Thyroid gland (tissue), 4 donors: ENCODE measurements around the gene AAK1. TPM values are rescaled to one million over a fixed set of nuclear protein-coding genes. Genes with fewer than 3 reads are reported as not detected.
A peak's percentile ranks its signal among the peaks of the same experiment; 100 is the strongest.

ENCODE experiments used
- DNase-seq, 2 donors: peaks; one replicate each; pipeline ENCODE4 v3.0.0-alpha.2; 2019
- H3K27ac ChIP-seq, 3 donors: fragments of 200-600 bp; sonication (generic); 1 replicate in 2 of 3; 2 replicates in 1 of 3; pipeline ENCODE4 v1.5.1; 2016 to 2019; ENCODE audit warnings: mild to moderate bottlenecking in 1 of 3, moderate library complexity in 1 of 3
- H3K27me3 ChIP-seq: fragments of 200-600 bp; sonication (generic); one replicate; pipeline ENCODE4 v1.5.1; 2019
- H3K36me3 ChIP-seq, 2 donors: fragments of 200-600 bp; sonication (generic); one replicate each; pipeline ENCODE4 v1.5.1; 2016 to 2019
- H3K4me1 ChIP-seq, 2 donors: fragments of 200-600 bp; sonication (generic); one replicate each; pipeline ENCODE4 v1.5.1; 2017 to 2019
- H3K4me3 ChIP-seq, 3 donors: fragments of 200-600 bp; sonication (generic); replicated peaks in 1 of 3; 1 replicate in 2 of 3; 2 replicates in 1 of 3; pipeline ENCODE4 v1.5.1; 2016; ENCODE audit warnings: mild to moderate bottlenecking in 1 of 3
- H3K9me3 ChIP-seq: fragments of 200-600 bp; sonication (generic); one replicate; pipeline ENCODE4 v1.5.1; 2017
- CTCF ChIP-seq, 6 experiments: fragments of 200-600 bp in 3 of 6; fragments of 450-650 bp in 3 of 6; sonication (generic) in 3 of 6; IDR thresholded peaks; one replicate each; pipeline ENCODE4 v1.5.1; 2016 to 2019; ENCODE audit warnings: antibody characterized with exemption in 6 of 6, mild to moderate bottlenecking in 2 of 6, inconsistent platforms in 1 of 6, moderate library complexity in 1 of 6
- POLR2A ChIP-seq, 2 donors: fragments of 450-650 bp; IDR thresholded peaks; one replicate each; pipeline ENCODE4 v1.6.1; 2017; ENCODE audit warnings: antibody characterized with exemption in 2 of 2, mild to moderate bottlenecking in 2 of 2, moderate library complexity in 1 of 2
- WGBS, 2 donors: methylation state at CpG; one replicate each; pipeline ENCODE4 v1.1.5; 2017; 5-methylcytosine and 5-hydroxymethylcytosine counted together
- intact Hi-C: fragments of 100-400 bp; cut with DNase I; formaldehyde crosslinking; loops from one replicate; pipeline ENCODE4 v1.15.1; 2023
- total RNA-seq, 4 donors: library from RNA; depleted of rRNA; stranded (reverse); fragments of >200 nt; gene quantifications; one replicate each; pipeline ENCODE4 v1.2.3, GENCODE V29; 2016

AAK1 gene
- total RNA-seq, 4 donors from 2014 or later = 82.0 to 174 (median 144) TPM

- peaks cover 43 to 62% of the 10 kb centered on the region in 2 donors for H3K4me1 ChIP-seq
- intact Hi-C loops = loop anchor here (10.0 kb wide), 1 partner anchor 82 kb away; the partner anchor contains the start of gene AAK1
Observed at GRCh38 chr2:69563021-69563420, 80.5 kb downstream of the AAK1 start.

GRCh38 chr2:69561101-69561500 is 82.4 kb downstream of the AAK1 start:
- peak overlapping the region in 1 of 3 donors; percentile 3 for H3K27ac ChIP-seq
- H3K9me3 ChIP-seq = no peaks in the 10 kb centered on the region
- TF ChIP-seq POLR2A (IDR thresholded peaks at IDR 0.05) = no peak
- TF ChIP-seq CTCF (IDR thresholded peaks at IDR 0.05) = no peak
- no peaks in the 10 kb centered on the region for H3K27me3 ChIP-seq
- 64 to 81% methylated on average over 3 of the region's 3 CpGs for WGBS, 2 donors
- peaks cover 24 to 45% of the 10 kb centered on the region in 2 donors for H3K4me1 ChIP-seq
- H3K4me3 ChIP-seq = no peak overlapping the region
- H3K36me3 ChIP-seq = no peaks in the 10 kb centered on the region
- DNase-seq = no peak
- intact Hi-C loops = loop anchor here (10.0 kb wide), 1 partner anchor 84 kb away; the partner anchor contains the start of gene AAK1

More at GRCh38 chr2:69563021-69563420, 80.5 kb downstream of the AAK1 start:
- DNase-seq = no peak
- peak overlapping the region in 2 of 3 donors; percentile 27 to 93 for H3K27ac ChIP-seq
- no peaks in the 10 kb centered on the region for H3K36me3 ChIP-seq
- 96 to 98% methylated on average over 2 of the region's 2 CpGs for WGBS, 2 donors
- TF ChIP-seq POLR2A (IDR thresholded peaks at IDR 0.05) (no peak), CTCF (IDR thresholded peaks at IDR 0.05) (no peak)
- no peaks in the 10 kb centered on the region for H3K9me3 ChIP-seq
- H3K27me3 ChIP-seq = no peaks in the 10 kb centered on the region
- H3K4me3 ChIP-seq = no peak overlapping the region

- no peak overlapping the region for H3K27ac ChIP-seq
- peaks cover 19 to 39% of the 10 kb centered on the region in 2 donors for H3K4me1 ChIP-seq
- no peaks in the 10 kb centered on the region for H3K36me3 ChIP-seq
- no peak for TF ChIP-seq CTCF (IDR thresholded peaks at IDR 0.05)
- intact Hi-C loops = loop anchor here (10.0 kb wide), 1 partner anchor 85 kb away; the partner anchor contains the start of gene AAK1
- 93% methylated on average over 4 of the region's 4 CpGs for WGBS, 2 donors
- no peaks in the 10 kb centered on the region for H3K27me3 ChIP-seq
- no peak for DNase-seq
- H3K4me3 ChIP-seq = no peak overlapping the region
- H3K9me3 ChIP-seq = no peaks in the 10 kb centered on the region
Observed at GRCh38 chr2:69560147-69560482, 83.4 kb downstream of the AAK1 start.

- no peak for DNase-seq
- WGBS, 2 donors = 60 to 66% methylated on average over 3 of the region's 3 CpGs
- no peaks in the 10 kb centered on the region for H3K9me3 ChIP-seq
- intact Hi-C loops = loop anchor here (5.0 to 10.0 kb wide), 2 partner anchors 85 to 153 kb away; partner anchors contain the start of gene AAK1
- peaks cover 17 to 39% of the 10 kb centered on the region in 2 donors for H3K4me1 ChIP-seq
- TF ChIP-seq POLR2A (IDR thresholded peaks at IDR 0.05) (no peak), CTCF (IDR thresholded peaks at IDR 0.05) (peak in 4 of 6 experiments; percentile 61 to 78 (median 71))
- no peaks in the 10 kb centered on the region for H3K36me3 ChIP-seq
- no peak overlapping the region for H3K27ac ChIP-seq
- H3K4me3 ChIP-seq = no peak overlapping the region
- H3K27me3 ChIP-seq = no peaks in the 10 kb centered on the region
Observed at GRCh38 chr2:69559442-69560146, 83.9 kb downstream of the AAK1 start.

- no peaks in the 10 kb centered on the region for H3K27me3 ChIP-seq
- peaks cover 14 to 23% of the 10 kb centered on the region in 2 donors for H3K4me1 ChIP-seq
- no peaks in the 10 kb centered on the region for H3K36me3 ChIP-seq
- no peak for TF ChIP-seq POLR2A (IDR thresholded peaks at IDR 0.05)
- TF ChIP-seq CTCF (IDR thresholded peaks at IDR 0.05) = no peak
- intact Hi-C loops = loop anchor here (5.0 kb wide), 1 partner anchor 156 kb away; no protein-coding TSS in a partner anchor
- no peaks in the 10 kb centered on the region for H3K9me3 ChIP-seq
- H3K27ac ChIP-seq = no peak overlapping the region
- no peak overlapping the region for H3K4me3 ChIP-seq
- no peak for DNase-seq
- 88 to 92% methylated on average over 4 of the region's 4 CpGs for WGBS, 2 donors
Observed at GRCh38 chr2:69556008-69556407, 87.5 kb downstream of the AAK1 start.
